HepG2 (cell line): ENCODE data around the gene LYRM4. TPM values are rescaled to one million over a fixed set of nuclear protein-coding genes. Genes with fewer than 3 reads are reported as not detected.

Experiments
- ATAD3A ChIP-seq: sonication (generic); formaldehyde crosslinking; IDR thresholded peaks from 2 replicates; pipeline ENCODE4 v1.4.0; 2020; ENCODE audit warnings: missing genetic modification reagents
- HNRNPK ChIP-seq: fragments of 200-400 bp; formaldehyde crosslinking; IDR thresholded peaks from 2 replicates; pipeline ENCODE4 v1.6.1; 2018; ENCODE audit warnings: low read length, low read depth, moderate library complexity, mild to moderate bottlenecking; ENCODE audit not compliant: poor library complexity, severe bottlenecking
- PHF5A ChIP-seq: IDR thresholded peaks from one replicate; pipeline ENCODE4 v1.6.1; 2018; ENCODE audit warnings: low read depth, missing genetic modification reagents; ENCODE audit not compliant: unreplicated experiment
- POLR2A ChIP-seq, 2 experiments: IDR thresholded peaks; 2 replicates each; pipeline ENCODE4 v1.6.1; 2011; ENCODE audit warnings: low read depth in 2 of 2, low read length in 2 of 2, mild to moderate bottlenecking in 1 of 2, moderate library complexity in 1 of 2; ENCODE audit not compliant: insufficient read depth in 1 of 2
- SIN3A ChIP-seq: IDR thresholded peaks from 2 replicates; pipeline ENCODE4 v1.6.1; 2011; ENCODE audit warnings: low read depth, mild to moderate bottlenecking, control low read depth, low read length, borderline replicate concordance
- ZBTB42 ChIP-seq: sonication (generic); formaldehyde crosslinking; IDR thresholded peaks from 2 replicates; pipeline ENCODE4 v1.5.0; 2020; ENCODE audit warnings: mild to moderate bottlenecking, missing genetic modification reagents
- ZMYM4 ChIP-seq: sonication (generic); formaldehyde crosslinking; IDR thresholded peaks from 2 replicates; pipeline ENCODE4 v1.8.1; 2023; ENCODE audit warnings: mild to moderate bottlenecking, missing genetic modification reagents
- ZNF841 ChIP-seq: sonication (generic); formaldehyde crosslinking; IDR thresholded peaks from 2 replicates; pipeline ENCODE4 v1.8.1; 2023; ENCODE audit warnings: missing genetic modification reagents, borderline replicate concordance
- ZSCAN9 ChIP-seq: IDR thresholded peaks from 2 replicates; pipeline ENCODE4 v1.6.1; 2016; ENCODE audit warnings: borderline replicate concordance
- polyA plus RNA-seq, 8 experiments: library from polyadenylated mRNA; depleted of rRNA in 3 of 8; stranded (reverse) in 7 of 8; unstranded in 1 of 8; fragments of >200 nt; fragmentation: Illumina TruSeq in 4 of 8; extraction: Trizol in 4 of 8; gene quantifications; 2 replicates each; pipeline versions ENCODE4 v1.2.1 to v1.2.3, GENCODE V29; 2011 to 2016; ENCODE audit warnings: low read depth in 4 of 8, missing spikeins in 1 of 8, mixed read lengths in 1 of 8; ENCODE audit not compliant: insufficient read depth in 1 of 8
- total RNA-seq, 5 experiments: library from RNA; depleted of rRNA; stranded (reverse); fragments of >200 nt; fragmentation: Illumina TruSeq; extraction: Trizol; gene quantifications; 2 replicates each; pipeline ENCODE4 v1.2.3, GENCODE V29; 2016; ENCODE audit warnings: low read depth in 1 of 5
- TF ChIP-seq, protein P1 (sequence below): IDR thresholded peaks from 2 replicates; pipeline ENCODE4 v1.4.0; 2020; ENCODE audit warnings: mild to moderate bottlenecking, missing genetic modification reagents
- TF ChIP-seq, protein P2 (sequence below): sonication (generic); formaldehyde crosslinking; IDR thresholded peaks from 2 replicates; pipeline ENCODE4 v1.4.0; 2020; ENCODE audit warnings: mild to moderate bottlenecking, missing genetic modification reagents
- TF ChIP-seq, protein P3 (sequence below): sonication (generic); formaldehyde crosslinking; IDR thresholded peaks from 2 replicates; pipeline ENCODE4 v1.5.0; 2020; ENCODE audit warnings: missing genetic modification reagents
- TF ChIP-seq, protein P4 (sequence below): sonication (generic); formaldehyde crosslinking; IDR thresholded peaks from 2 replicates; pipeline ENCODE4 v1.4.0; 2020; ENCODE audit warnings: missing genetic modification reagents
- TF ChIP-seq, protein P5 (sequence below): sonication (generic); formaldehyde crosslinking; IDR thresholded peaks from 2 replicates; pipeline ENCODE4 v1.5.0; 2020; ENCODE audit warnings: missing genetic modification reagents
- TF ChIP-seq, protein P6 (sequence below): sonication (generic); formaldehyde crosslinking; IDR thresholded peaks from 2 replicates; pipeline ENCODE4 v1.4.0; 2020; ENCODE audit warnings: missing genetic modification reagents, borderline replicate concordance
- TF ChIP-seq, protein P7 (sequence below): sonication (generic); formaldehyde crosslinking; IDR thresholded peaks from 2 replicates; pipeline ENCODE4 v1.5.1; 2020; ENCODE audit warnings: missing genetic modification reagents, mild to moderate bottlenecking, borderline replicate concordance

Gene LYRM4
- total and polyA plus RNA-seq, 2 of the 13 experiments (the other 11 are each of a cell fraction or from before 2014, with no cell fraction given): 64.6 to 67.5 TPM

DNA sequence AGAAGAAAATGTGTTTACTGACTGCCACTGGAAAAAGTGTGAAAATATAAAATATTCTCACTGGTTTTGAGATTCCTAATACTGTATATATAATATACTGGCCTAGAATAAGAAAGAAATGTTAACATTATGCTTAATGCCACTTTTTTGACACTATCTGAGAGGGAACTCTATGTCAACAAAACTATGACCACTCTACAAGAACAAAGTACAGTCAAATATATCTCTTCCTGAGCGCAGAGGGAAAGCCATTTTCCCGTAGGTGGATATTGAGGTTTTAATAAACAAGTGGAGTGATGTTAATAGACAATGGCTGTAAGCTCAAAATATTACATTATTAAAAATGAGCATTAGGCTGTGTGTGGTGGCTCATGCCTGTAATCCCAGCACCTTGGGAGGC lies 24.9 kb downstream of the LYRM4 start (continued):
- TF ChIP-seq, protein P1, sequence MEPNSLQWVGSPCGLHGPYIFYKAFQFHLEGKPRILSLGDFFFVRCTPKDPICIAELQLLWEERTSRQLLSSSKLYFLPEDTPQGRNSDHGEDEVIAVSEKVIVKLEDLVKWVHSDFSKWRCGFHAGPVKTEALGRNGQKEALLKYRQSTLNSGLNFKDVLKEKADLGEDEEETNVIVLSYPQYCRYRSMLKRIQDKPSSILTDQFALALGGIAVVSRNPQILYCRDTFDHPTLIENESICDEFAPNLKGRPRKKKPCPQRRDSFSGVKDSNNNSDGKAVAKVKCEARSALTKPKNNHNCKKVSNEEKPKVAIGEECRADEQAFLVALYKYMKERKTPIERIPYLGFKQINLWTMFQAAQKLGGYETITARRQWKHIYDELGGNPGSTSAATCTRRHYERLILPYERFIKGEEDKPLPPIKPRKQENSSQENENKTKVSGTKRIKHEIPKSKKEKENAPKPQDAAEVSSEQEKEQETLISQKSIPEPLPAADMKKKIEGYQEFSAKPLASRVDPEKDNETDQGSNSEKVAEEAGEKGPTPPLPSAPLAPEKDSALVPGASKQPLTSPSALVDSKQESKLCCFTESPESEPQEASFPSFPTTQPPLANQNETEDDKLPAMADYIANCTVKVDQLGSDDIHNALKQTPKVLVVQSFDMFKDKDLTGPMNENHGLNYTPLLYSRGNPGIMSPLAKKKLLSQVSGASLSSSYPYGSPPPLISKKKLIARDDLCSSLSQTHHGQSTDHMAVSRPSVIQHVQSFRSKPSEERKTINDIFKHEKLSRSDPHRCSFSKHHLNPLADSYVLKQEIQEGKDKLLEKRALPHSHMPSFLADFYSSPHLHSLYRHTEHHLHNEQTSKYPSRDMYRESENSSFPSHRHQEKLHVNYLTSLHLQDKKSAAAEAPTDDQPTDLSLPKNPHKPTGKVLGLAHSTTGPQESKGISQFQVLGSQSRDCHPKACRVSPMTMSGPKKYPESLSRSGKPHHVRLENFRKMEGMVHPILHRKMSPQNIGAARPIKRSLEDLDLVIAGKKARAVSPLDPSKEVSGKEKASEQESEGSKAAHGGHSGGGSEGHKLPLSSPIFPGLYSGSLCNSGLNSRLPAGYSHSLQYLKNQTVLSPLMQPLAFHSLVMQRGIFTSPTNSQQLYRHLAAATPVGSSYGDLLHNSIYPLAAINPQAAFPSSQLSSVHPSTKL: peak; percentile 61
- TF ChIP-seq ZBTB42 (CRISPR knock-in tag): no peak
- TF ChIP-seq, protein P2, sequence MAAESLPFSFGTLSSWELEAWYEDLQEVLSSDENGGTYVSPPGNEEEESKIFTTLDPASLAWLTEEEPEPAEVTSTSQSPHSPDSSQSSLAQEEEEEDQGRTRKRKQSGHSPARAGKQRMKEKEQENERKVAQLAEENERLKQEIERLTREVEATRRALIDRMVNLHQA (CRISPR knock-in tag): 0 out of 2 replicates have a peak, but pooled peaks have one; percentile 70
- TF ChIP-seq, protein P3, sequence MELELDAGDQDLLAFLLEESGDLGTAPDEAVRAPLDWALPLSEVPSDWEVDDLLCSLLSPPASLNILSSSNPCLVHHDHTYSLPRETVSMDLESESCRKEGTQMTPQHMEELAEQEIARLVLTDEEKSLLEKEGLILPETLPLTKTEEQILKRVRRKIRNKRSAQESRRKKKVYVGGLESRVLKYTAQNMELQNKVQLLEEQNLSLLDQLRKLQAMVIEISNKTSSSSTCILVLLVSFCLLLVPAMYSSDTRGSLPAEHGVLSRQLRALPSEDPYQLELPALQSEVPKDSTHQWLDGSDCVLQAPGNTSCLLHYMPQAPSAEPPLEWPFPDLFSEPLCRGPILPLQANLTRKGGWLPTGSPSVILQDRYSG: no peak
- TF ChIP-seq, protein P4, sequence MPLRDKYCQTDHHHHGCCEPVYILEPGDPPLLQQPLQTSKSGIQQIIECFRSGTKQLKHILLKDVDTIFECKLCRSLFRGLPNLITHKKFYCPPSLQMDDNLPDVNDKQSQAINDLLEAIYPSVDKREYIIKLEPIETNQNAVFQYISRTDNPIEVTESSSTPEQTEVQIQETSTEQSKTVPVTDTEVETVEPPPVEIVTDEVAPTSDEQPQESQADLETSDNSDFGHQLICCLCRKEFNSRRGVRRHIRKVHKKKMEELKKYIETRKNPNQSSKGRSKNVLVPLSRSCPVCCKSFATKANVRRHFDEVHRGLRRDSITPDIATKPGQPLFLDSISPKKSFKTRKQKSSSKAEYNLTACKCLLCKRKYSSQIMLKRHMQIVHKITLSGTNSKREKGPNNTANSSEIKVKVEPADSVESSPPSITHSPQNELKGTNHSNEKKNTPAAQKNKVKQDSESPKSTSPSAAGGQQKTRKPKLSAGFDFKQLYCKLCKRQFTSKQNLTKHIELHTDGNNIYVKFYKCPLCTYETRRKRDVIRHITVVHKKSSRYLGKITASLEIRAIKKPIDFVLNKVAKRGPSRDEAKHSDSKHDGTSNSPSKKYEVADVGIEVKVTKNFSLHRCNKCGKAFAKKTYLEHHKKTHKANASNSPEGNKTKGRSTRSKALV (CRISPR knock-in tag): no peak
- TF ChIP-seq ZSCAN9 (CRISPR knock-in tag): no peak
- TF ChIP-seq POLR2A (IDR thresholded peaks at IDR 0.05; ENCODE audit: insufficient read depth in 1 of 2, low read depth in 2 of 2, low read length in 2 of 2): no peak
- no peak for TF ChIP-seq ATAD3A (CRISPR knock-in tag)
- TF ChIP-seq, protein P5, sequence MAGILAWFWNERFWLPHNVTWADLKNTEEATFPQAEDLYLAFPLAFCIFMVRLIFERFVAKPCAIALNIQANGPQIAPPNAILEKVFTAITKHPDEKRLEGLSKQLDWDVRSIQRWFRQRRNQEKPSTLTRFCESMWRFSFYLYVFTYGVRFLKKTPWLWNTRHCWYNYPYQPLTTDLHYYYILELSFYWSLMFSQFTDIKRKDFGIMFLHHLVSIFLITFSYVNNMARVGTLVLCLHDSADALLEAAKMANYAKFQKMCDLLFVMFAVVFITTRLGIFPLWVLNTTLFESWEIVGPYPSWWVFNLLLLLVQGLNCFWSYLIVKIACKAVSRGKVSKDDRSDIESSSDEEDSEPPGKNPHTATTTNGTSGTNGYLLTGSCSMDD: no peak
- TF ChIP-seq, protein P6, sequence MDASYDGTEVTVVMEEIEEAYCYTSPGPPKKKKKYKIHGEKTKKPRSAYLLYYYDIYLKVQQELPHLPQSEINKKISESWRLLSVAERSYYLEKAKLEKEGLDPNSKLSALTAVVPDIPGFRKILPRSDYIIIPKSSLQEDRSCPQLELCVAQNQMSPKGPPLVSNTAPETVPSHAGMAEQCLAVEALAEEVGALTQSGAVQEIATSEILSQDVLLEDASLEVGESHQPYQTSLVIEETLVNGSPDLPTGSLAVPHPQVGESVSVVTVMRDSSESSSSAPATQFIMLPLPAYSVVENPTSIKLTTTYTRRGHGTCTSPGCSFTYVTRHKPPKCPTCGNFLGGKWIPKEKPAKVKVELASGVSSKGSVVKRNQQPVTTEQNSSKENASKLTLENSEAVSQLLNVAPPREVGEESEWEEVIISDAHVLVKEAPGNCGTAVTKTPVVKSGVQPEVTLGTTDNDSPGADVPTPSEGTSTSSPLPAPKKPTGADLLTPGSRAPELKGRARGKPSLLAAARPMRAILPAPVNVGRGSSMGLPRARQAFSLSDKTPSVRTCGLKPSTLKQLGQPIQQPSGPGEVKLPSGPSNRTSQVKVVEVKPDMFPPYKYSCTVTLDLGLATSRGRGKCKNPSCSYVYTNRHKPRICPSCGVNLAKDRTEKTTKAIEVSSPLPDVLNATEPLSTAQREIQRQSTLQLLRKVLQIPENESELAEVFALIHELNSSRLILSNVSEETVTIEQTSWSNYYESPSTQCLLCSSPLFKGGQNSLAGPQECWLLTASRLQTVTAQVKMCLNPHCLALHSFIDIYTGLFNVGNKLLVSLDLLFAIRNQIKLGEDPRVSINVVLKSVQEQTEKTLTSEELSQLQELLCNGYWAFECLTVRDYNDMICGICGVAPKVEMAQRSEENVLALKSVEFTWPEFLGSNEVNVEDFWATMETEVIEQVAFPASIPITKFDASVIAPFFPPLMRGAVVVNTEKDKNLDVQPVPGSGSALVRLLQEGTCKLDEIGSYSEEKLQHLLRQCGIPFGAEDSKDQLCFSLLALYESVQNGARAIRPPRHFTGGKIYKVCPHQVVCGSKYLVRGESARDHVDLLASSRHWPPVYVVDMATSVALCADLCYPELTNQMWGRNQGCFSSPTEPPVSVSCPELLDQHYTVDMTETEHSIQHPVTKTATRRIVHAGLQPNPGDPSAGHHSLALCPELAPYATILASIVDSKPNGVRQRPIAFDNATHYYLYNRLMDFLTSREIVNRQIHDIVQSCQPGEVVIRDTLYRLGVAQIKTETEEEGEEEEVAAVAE (CRISPR knock-in tag): no peak
- TF ChIP-seq SIN3A: no peak
- TF ChIP-seq ZNF841 (CRISPR knock-in tag): no peak
- TF ChIP-seq, protein P7, sequence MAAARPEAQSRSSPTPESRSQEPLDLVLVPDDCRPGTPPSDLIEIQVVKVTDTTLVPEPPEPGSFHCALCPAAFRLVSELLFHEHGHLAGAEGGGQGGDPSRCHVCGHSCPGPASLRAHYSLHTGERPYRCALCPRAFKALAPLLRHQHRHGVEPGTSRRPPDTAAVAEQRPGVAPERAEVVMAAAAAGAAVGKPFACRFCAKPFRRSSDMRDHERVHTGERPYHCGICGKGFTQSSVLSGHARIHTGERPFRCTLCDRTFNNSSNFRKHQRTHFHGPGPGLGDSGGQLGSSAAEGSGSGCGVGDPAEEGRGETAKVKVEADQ (CRISPR knock-in tag): no peak
- no peak for TF ChIP-seq PHF5A
- TF ChIP-seq HNRNPK: no peak
- peak; percentile 27; the same call in 1 of the 2 replicates for TF ChIP-seq ZMYM4 (CRISPR knock-in tag)
